Breast epithelium (tissue), 3 donors: ENCODE results near the gene RNF212.

Experiments used
- CTCF ChIP-seq, 3 donors: fragments of 450-650 bp; IDR thresholded peaks; one replicate each; pipeline ENCODE4 v1.5.1; 2016 to 2017; ENCODE audit warnings: antibody characterized with exemption in 3 of 3, mild to moderate bottlenecking in 3 of 3, moderate library complexity in 3 of 3
- POLR2A ChIP-seq: fragments of 450-650 bp; IDR thresholded peaks from one replicate; pipeline ENCODE4 v1.6.1; 2016; ENCODE audit warnings: antibody characterized with exemption, mild to moderate bottlenecking, moderate library complexity
- POLR2AphosphoS5 ChIP-seq, 3 donors: sonication (generic); formaldehyde crosslinking; IDR thresholded peaks; one replicate each; pipeline ENCODE4 v1.6.1; 2017; ENCODE audit warnings: antibody characterized with exemption in 3 of 3

DNA sequence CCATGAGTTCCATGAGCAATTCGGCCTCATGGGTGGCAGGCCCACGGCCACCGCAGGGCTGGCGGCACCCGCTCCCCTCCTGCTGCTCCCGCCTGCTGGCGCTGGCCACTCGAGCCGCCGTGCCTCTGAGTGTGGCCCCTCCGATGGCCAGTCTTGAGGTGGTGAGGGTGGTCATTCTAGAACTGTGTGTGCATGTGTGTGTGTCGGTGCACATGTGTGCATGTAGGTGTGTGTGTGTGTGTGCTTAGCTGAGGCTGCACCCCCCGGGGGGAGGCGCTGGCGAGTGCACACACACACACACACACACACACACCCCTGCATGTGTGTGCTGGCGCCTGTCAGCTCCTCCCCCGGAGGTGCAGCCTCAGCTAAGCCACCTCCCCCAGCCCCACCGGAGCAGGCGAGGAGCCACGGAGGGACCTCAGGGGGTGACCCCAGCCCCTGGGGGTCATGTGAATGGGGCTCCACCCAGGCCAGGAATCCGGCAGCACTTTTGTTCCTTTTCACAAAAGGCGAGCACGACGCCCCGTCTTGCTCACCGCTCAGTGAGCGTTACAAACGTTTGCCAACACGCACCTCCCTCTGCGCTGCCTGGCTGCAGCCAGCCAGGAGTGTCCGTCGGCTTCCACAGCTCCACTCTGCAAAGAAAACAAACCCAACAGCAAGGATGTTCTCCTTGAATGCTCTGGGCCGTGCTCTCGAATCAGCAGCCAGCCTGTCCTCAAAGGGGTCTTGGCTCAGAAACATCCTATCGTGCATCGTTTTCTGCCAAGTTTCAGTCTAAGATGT lies 72.0 kb downstream of the RNF212 start:
- TF ChIP-seq CTCF (IDR thresholded peaks at IDR 0.05) (no peak), POLR2A (no peak), POLR2AphosphoS5 (IDR thresholded peaks at IDR 0.05) (peak in 1 of 3 donors; percentile 7)
